Skeletal muscle tissue (tissue), 4 donors: Measurements from ENCODE around the gene ANO2. TPM values are rescaled to one million over a fixed set of nuclear protein-coding genes. Genes with fewer than 3 reads are reported as not detected.

Source experiments
- H3K27ac ChIP-seq: one replicate; pipeline ENCODE4 v1.7.0; 2013; ENCODE audit warnings: mild to moderate bottlenecking, low read depth, low read length, inconsistent platforms
- H3K27me3 ChIP-seq, 3 donors: one replicate each; pipeline ENCODE4 v1.7.0; 2013; ENCODE audit warnings: low read length in 3 of 3; ENCODE audit not compliant: control insufficient read depth in 3 of 3, insufficient read depth in 3 of 3
- H3K36me3 ChIP-seq, 3 donors: one replicate each; pipeline ENCODE4 v1.7.0; 2013; ENCODE audit warnings: low read length in 3 of 3; ENCODE audit not compliant: control insufficient read depth in 3 of 3, insufficient read depth in 3 of 3
- H3K4me1 ChIP-seq, 3 donors: one replicate each; pipeline ENCODE4 v1.7.0; 2013; ENCODE audit warnings: low read length in 3 of 3, mild to moderate bottlenecking in 3 of 3; ENCODE audit not compliant: control insufficient read depth in 3 of 3, insufficient read depth in 3 of 3
- H3K4me3 ChIP-seq, 3 donors: one replicate each; pipeline ENCODE4 v1.7.0; 2013; ENCODE audit warnings: low read length in 3 of 3
- H3K9ac ChIP-seq, 3 donors: one replicate each; pipeline ENCODE4 v1.7.0; 2013; ENCODE audit warnings: low read length in 3 of 3, mild to moderate bottlenecking in 3 of 3, moderate library complexity in 2 of 3, low read depth in 1 of 3
- H3K9me3 ChIP-seq, 3 donors: one replicate each; pipeline ENCODE4 v1.7.0; 2013; ENCODE audit warnings: low read length in 3 of 3; ENCODE audit not compliant: control insufficient read depth in 3 of 3
- total RNA-seq: library from RNA; depleted of rRNA; stranded (reverse); fragments of >200 nt; gene quantifications from one replicate; pipeline ENCODE4 v1.2.3, GENCODE V29; 2014
- donor health status: Osteomylitis.

ANO2 gene
- total RNA-seq, 1 donor from 2014 or later = 4.7 TPM

DNA sequence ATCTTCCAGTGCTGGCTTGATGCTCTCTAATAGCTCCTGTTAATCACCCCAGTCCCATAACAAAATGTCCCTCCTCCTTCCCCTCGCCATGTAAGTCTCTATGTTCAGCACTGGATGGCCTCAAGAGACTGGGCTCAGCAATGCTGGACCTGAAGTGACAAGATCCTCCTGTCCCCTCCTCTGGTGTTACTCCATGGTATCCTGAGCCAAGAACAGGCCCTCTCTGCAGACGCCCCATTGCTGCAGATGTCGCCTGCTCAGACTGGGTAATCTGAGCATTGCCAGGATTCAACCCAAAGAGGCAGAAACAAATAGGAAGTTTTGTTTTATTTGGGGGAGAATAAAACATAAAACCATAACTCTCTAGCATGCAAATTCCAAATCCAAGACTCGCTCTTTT, 363.4 kb downstream of the ANO2 start:
- Histone ChIP-seq H3K27me3 (peaks cover 0 to 7% (median 0%) of the 10 kb centered on the region in 3 donors), H3K4me1 (peaks cover 4 to 31% (median 8%) of the 10 kb centered on the region in 3 donors), H3K4me3 (no peak overlapping the region), H3K27ac (no peak overlapping the region), H3K9me3 (no peaks in the 10 kb centered on the region), H3K36me3 (no peaks in the 10 kb centered on the region), H3K9ac (no peak overlapping the region)

DNA sequence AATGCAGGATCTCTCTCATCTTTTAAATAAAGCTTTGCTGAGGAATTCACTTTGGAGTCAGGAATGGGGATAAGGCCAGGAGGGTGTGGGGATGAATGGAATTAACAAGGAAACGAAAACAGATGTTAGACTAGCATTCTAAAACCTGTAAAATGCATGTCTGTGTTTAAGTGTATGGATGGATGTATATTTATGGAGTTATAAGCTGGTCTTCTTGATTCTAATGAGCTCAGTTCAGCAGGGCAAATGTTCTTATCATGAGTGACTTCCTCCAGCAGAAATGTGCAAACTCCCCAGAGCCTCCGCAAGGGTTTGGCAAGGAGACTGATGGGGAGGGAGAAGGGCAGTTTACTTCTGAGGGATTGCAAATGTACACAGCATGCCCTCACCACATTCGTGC, 364.0 kb downstream of the ANO2 start:
- Histone ChIP-seq H3K4me1 (peaks cover 4 to 30% (median 8%) of the 10 kb centered on the region in 3 donors), H3K27ac (no peak overlapping the region), H3K4me3 (no peak overlapping the region), H3K27me3 (peaks cover 0 to 4% (median 0%) of the 10 kb centered on the region in 3 donors), H3K9me3 (no peaks in the 10 kb centered on the region), H3K9ac (no peak overlapping the region), H3K36me3 (no peaks in the 10 kb centered on the region)

DNA sequence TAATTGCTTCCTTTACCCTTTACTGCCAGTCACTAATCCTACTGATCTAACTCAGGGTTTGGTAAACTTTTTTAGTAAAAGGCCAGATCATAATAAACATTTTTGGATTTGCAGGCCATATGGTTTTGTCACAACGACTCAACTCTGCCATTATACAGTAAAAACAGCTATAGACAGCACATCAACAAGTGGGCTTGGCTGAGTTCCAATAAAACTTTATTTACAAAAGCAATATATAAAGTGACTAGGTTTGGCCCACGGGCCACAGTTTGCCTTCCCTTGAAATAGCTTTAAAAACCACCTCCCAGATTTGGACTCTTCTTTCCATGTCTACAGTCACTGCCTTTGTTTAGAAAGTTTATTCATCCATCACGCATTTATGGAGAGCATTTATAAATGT, 366.3 kb downstream of the ANO2 start:
- Histone ChIP-seq H3K4me1 (peaks cover 4 to 23% (median 8%) of the 10 kb centered on the region in 3 donors), H3K27ac (no peak overlapping the region), H3K4me3 (no peak overlapping the region), H3K27me3 (peaks cover 0 to 2% (median 0%) of the 10 kb centered on the region in 3 donors), H3K9me3 (no peaks in the 10 kb centered on the region), H3K36me3 (no peaks in the 10 kb centered on the region), H3K9ac (no peak overlapping the region)

DNA sequence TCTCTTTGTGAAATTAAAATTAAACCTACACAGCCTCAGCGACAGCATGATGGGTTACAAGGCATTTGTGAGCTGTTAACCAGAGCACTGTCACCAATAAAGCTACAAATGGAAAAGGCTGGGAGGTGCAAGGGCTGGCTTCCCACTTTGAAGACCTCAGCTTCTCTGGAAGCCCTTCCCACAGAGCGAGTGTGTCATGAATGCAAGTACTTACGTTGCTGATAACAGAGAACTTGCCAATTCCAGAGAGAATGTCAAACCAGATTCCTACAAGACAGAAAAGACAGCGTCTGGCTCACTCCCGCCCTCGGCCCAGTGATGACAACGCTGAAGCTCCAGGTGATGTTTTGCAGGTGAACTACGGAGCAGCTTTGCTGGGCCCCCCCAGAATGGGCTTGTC, 367.3 kb downstream of the ANO2 start:
- Histone ChIP-seq H3K4me1 (peaks cover under 1 to 21% (median 8%) of the 10 kb centered on the region in 3 donors), H3K4me3 (no peak overlapping the region)

DNA sequence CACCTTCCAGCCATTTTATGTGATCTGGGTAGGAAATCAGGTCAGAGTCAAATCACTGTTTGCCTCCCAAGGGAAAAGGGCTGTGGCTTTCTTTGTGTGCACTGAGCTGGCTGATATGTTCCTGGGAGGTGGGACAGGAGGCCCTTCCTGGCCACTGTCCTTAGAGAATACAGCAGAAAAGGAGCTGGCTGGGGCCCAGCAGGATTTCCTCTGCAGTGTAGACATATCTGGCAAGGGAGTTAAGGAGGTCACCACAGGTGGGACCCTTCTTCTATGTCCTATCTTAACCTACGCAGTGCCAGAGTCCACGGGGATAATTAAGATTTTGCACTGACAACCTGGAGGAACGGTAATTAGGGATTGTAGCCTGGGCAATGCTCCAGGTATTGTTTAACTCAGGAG, 367.8 kb downstream of the ANO2 start:
- no peaks in the 10 kb centered on the region for H3K27me3 ChIP-seq
- no peaks in the 10 kb centered on the region for H3K9me3 ChIP-seq
- H3K4me3 ChIP-seq = no peak overlapping the region
- H3K4me1 ChIP-seq = peaks cover 0 to 18% (median 8%) of the 10 kb centered on the region in 3 donors
- no peak overlapping the region for H3K9ac ChIP-seq
- no peaks in the 10 kb centered on the region for H3K36me3 ChIP-seq
- no peak overlapping the region for H3K27ac ChIP-seq

More for the DNA sequence above, 367.3 kb downstream of the ANO2 start:
- H3K9me3 ChIP-seq = no peaks in the 10 kb centered on the region
- H3K27ac ChIP-seq = no peak overlapping the region
- no peaks in the 10 kb centered on the region for H3K27me3 ChIP-seq
- no peak overlapping the region for H3K9ac ChIP-seq
- no peaks in the 10 kb centered on the region for H3K36me3 ChIP-seq

DNA sequence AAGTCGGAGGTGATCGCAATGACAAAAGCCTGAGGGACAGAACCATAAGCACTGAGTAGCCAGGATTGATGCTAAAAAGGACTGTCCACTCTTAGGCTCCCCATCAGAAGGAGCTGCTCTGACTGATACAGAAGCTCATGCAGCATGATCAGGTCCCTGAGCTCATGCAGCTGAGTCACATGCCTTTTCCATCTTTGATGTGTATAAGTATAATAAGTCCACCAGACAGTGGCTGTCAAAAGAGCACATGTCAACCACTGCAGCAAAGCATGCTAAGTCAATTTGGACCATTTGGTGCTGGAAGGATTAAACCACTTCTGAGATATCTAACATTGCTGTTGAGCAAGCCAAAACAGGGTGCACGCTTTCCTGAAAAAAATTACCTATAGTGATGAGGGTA, 369.1 kb downstream of the ANO2 start:
- H3K36me3 ChIP-seq = no peaks in the 10 kb centered on the region
- peaks cover under 1 to 13% (median 4%) of the 10 kb centered on the region in 3 donors for H3K4me1 ChIP-seq
- no peak overlapping the region for H3K4me3 ChIP-seq
- H3K9ac ChIP-seq = no peak overlapping the region
- peaks cover 0 to 6% (median 2%) of the 10 kb centered on the region in 3 donors for H3K27me3 ChIP-seq
- no peak overlapping the region for H3K27ac ChIP-seq
- no peaks in the 10 kb centered on the region for H3K9me3 ChIP-seq

DNA sequence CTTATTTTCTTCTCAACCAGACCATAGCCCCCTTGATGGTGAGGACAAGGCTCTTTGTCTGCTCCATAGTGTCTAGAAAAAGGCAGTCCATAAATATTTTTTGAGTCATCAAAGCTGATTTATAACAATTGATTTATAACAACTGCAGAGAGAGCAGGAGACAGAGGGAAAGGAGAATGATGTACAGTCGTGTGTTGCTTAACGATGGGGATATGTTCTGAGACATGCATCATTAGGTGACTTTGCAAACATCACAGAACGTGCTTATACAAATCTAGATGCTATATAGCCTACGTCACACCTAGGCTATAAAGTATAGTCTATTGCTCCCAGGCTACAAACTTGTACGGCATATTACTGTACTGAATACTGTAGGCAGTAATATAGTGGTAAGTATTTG, 369.8 kb downstream of the ANO2 start:
- H3K9me3 ChIP-seq = no peaks in the 10 kb centered on the region
- H3K4me1 ChIP-seq = peaks cover 5 to 12% (median 5%) of the 10 kb centered on the region in 3 donors
- H3K36me3 ChIP-seq = no peaks in the 10 kb centered on the region
- no peak overlapping the region for H3K9ac ChIP-seq
- no peak overlapping the region for H3K27ac ChIP-seq
- no peak overlapping the region for H3K4me3 ChIP-seq
- peaks cover 0 to 12% (median 7%) of the 10 kb centered on the region in 3 donors for H3K27me3 ChIP-seq

DNA sequence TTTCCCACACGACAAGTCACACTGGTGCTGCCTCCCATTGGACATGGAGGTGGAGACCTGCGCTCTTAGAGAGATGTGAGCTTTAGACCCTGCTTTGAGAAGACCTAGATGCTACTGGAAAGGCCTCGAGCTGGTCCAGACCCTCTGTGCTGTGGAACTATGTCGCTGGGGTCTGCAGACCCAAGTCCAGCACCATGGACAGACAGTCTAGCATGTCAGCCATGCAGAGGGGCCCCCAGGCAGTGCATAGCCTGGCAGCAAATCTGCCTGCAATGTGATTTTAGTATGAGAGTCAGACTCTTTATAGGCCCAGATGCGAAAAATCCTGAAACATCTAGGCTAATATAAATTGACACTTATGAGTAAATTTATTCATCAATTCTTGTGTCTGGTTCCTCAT, 371.7 kb downstream of the ANO2 start:
- Histone ChIP-seq H3K9ac (no peak overlapping the region), H3K27ac (no peak overlapping the region), H3K36me3 (no peaks in the 10 kb centered on the region), H3K27me3 (peaks cover 3 to 19% (median 16%) of the 10 kb centered on the region in 3 donors), H3K4me3 (no peak overlapping the region), H3K9me3 (no peaks in the 10 kb centered on the region), H3K4me1 (peaks cover 5 to 9% (median 5%) of the 10 kb centered on the region in 3 donors)

DNA sequence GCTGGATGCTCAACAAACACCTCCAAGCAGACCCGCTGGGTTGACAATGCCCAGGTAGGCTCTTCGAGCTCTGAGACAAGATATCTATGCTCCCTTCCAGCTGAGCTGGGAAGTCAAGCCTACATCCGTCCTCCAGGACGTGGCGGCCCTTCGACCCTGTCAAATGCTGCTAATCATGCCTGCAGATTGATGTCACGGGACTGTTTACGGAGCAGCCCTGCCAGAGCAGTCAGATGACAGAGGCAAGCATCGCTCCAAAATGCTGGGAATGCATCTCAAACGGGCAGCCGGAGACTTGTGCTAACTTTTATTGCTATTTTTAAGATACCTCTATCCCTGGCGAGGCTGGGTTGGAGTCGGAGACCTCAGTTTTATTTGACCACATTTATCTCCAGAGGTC, 373.9 kb downstream of the ANO2 start:
- Histone ChIP-seq H3K27me3 (peaks cover 11 to 31% (median 29%) of the 10 kb centered on the region in 3 donors), H3K9me3 (no peaks in the 10 kb centered on the region), H3K36me3 (no peaks in the 10 kb centered on the region), H3K27ac (no peak overlapping the region), H3K4me3 (no peak overlapping the region), H3K9ac (no peak overlapping the region), H3K4me1 (peaks cover 5 to 7% (median 5%) of the 10 kb centered on the region in 3 donors)

DNA sequence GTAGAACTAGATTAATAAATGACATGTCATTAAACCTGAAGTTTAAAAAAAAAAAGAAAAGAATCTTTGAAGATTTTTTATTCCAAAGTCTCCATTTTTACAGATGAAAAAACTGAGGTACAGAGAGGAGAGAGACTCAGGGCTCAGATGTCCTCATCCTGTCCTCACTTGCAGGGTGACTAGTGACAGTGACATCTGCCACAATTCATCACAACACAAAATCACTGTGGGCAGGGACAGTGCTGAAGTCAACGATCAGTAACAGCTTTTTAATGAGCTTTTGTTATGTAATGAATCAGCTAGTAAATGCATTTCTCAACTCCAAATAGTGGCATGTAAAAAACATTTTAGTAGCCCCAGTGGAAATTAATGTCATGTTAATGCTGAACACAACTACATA, 374.6 kb downstream of the ANO2 start:
- Histone ChIP-seq H3K4me3 (no peak overlapping the region), H3K36me3 (no peaks in the 10 kb centered on the region), H3K9me3 (no peaks in the 10 kb centered on the region), H3K9ac (no peak overlapping the region), H3K27ac (no peak overlapping the region), H3K4me1 (peaks cover 5 to 7% (median 5%) of the 10 kb centered on the region in 3 donors), H3K27me3 (peaks cover 13 to 35% (median 29%) of the 10 kb centered on the region in 3 donors)
